Caki2 (cell line): ENCODE results near the gene TAS2R38. TPM values are rescaled to one million over a fixed set of nuclear protein-coding genes. Genes with fewer than 3 reads are reported as not detected.
"Not testable (repeated sequence)": the region's sequence is repeated elsewhere in the genome, so short reads cannot be mapped to it uniquely, and the experiment has no call there.

ENCODE experiments used
- DNase-seq: peaks from one replicate; pipeline ENCODE4 v3.0.0-alpha.2; 2015; ENCODE audit warnings: low read depth
- in situ Hi-C: cut with HindIII; loops from 2 replicates; pipeline ENCODE4 v1.10.0; 2016; ENCODE audit warnings: low sequenced_read_pairs, low pct_unique_long_range_greater_than_20kb, mixed read lengths
- total RNA-seq: library from RNA; depleted of rRNA; stranded (reverse); fragments of >200 nt; shearing (Covaris generic); gene quantifications from 2 replicates; pipeline ENCODE4 v1.2.3, GENCODE V29; 2014; ENCODE audit warnings: low replicate concordance; rRNA removed

TAS2R38 gene
- not detected in 2 replicates for total RNA-seq

DNA sequence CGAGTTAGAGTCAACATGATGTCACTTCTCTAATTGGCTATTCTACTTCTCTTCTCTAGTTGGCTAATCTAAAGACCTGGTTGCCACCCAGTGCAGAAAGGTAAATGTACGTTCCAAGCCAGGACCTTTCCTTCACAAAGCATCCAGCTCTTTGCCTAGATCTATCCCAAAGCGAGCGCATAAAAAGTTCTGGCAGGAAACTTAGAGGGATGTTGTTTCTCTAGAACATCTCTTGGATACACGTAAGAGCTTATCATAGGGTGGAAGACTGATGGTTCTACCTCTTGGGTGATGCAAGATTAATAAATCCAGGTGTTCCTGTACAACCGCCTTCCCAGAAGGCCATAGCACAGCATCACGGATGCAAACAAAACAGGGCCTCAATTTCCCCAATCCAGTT lies at the start of gene TAS2R38:
TAS2R38 (minus strand) TSS at position 101 of the 400 bp plus-strand sequence; CDS start at position 17, 84 bp downstream.
- DNase-seq, result no peak
- in situ Hi-C loops, result no loop called here

GRCh38 chr7:142018154-142018553 lies 44.6 kb upstream of the TAS2R38 start:
- DNase-seq, result no peak
- in situ Hi-C loops, result no loop called here

- in situ Hi-C loops, result no loop called here
- DNase-seq, result no peak
Observed at GRCh38 chr7:142017451-142017850, 43.9 kb upstream of the TAS2R38 start.

DNA sequence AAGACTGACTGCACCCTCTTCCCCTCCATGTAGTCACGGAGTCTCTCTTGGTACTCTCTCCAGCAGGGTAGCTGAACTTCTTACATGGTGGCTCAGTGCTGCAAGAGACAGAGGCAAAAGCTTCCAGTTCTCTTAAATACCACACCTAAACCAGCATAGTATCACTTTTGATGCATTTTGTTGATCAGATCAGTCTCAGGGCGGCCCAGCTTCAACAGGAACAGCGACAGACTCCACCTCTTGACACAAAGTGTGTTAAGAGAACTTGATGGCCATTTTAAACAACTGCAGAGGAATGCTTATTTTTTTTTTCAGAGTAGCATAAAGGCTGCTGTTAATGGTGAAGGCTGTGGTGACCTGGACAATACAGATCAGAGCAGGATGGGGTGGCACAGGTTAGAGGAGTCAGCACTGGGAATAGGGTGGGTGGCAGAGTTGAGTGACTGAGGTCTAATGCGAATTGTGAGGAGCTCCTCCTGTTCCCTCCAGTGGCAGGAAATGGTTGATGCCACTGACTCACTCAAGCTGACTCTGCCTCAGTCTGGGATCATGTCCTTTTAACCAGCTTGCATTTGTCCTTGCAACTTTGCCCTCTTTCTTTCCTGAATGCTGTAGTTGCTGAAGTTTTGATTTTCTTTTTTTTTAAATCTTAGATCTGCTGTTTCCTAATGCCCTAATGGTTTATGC lies 39.4 kb upstream of the TAS2R38 start:
- no peak for DNase-seq
- in situ Hi-C loops, result no loop called here

- no peak for DNase-seq
- in situ Hi-C loops, result no loop called here
Observed at GRCh38 chr7:142010952-142011548, 37.5 kb upstream of the TAS2R38 start.

GRCh38 chr7:142009187-142009586 lies 35.6 kb upstream of the TAS2R38 start:
- in situ Hi-C loops, result no loop called here
- DNase-seq, result no peak

- in situ Hi-C loops, result no loop called here
- DNase-seq, result no peak
Observed at GRCh38 chr7:142006577-142006976, 33.0 kb upstream of the TAS2R38 start.

GRCh38 chr7:142002179-142002578 lies 28.6 kb upstream of the TAS2R38 start:
- no peak for DNase-seq
- in situ Hi-C loops, result no loop called here

DNA sequence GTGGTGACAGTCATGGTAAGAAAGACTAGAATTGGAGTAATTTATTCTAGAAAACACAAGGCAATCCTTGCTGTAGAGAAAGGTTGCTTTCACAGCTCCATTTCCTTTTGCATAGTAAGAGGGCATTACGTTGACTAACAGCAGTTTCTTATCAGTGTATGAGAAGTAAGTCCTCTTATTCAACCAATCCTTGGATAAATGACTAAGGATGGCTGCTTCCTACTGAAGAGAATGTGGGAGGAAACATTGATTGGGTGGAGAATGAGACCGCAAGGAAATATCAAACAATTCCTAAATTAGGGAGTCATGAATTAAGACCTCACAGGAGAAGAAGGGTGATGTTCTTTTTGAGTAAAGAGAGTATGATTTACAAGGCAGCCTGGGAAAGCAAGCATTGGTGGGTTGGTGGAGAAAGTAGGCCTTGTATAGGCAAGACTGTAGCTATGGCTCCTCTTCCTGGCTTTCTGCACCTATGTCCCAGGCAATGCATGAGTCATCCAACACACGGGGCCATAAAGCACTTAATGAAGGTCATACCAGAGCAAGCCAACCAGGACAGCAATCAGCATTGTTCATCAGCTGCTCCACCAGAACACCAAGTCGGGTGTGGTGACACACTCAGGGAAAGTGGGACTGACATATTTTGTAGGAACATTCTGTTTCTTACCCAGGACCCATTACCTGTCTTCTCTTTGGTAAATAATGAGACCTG lies 27.7 kb upstream of the TAS2R38 start:
- DNase-seq, result peak; percentile 59
- in situ Hi-C loops, result no loop called here

DNA sequence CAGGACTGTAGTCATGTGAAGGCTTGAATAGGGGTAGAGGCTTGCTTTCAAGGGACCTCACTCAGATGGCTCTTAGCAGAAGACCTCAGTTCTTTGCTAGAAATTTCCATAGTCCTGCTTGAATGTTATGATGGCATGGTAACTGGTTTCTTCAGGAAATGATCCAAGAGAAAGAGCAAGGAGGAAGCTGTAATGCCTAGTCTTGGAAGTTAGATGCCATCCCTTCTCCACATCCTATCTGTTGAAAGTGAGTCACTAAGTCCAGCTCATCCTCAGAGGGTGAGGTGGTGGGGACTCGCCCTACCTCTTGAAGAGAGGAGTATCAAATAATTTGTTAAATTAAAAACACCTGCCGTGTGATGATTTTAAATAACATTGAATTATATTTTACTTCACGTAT lies 26.7 kb upstream of the TAS2R38 start:
- DNase-seq, result no peak
- in situ Hi-C loops, result no loop called here

GRCh38 chr7:141999058-141999623 lies 25.6 kb upstream of the TAS2R38 start:
- in situ Hi-C loops, result no loop called here
- peak; percentile 26 for DNase-seq

GRCh38 chr7:141993354-141993753 lies 19.8 kb upstream of the TAS2R38 start:
- in situ Hi-C loops, result no loop called here
- DNase-seq, result no peak

GRCh38 chr7:141992688-141993087 lies 19.1 kb upstream of the TAS2R38 start:
- DNase-seq, result no peak
- in situ Hi-C loops, result no loop called here

GRCh38 chr7:141992156-141992555 lies 18.6 kb upstream of the TAS2R38 start:
- no peak for DNase-seq
- in situ Hi-C loops, result no loop called here

DNA sequence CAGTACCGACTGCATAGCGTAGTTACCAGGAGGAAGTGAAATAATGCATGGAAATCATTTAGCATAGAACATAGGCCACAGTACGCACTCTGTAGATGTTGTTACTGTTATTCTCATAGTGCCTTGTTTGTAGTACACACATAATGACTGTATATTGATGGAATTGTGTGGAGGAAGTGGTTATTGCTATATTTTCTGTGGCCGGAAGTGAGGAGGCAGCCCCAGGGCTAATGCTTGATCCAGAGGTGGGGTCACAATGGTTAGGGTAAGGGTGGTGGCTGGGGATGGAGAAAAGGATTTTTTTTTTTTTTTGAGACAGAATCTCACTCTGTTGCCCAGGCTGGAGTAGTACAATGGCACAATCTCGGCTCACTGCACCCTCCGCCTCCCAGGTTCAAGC lies 17.6 kb upstream of the TAS2R38 start:
- no peak for DNase-seq
- in situ Hi-C loops, result no loop called here

GRCh38 chr7:141990011-141990725 lies 16.6 kb upstream of the TAS2R38 start:
- no peak for DNase-seq
- in situ Hi-C loops, result no loop called here

DNA sequence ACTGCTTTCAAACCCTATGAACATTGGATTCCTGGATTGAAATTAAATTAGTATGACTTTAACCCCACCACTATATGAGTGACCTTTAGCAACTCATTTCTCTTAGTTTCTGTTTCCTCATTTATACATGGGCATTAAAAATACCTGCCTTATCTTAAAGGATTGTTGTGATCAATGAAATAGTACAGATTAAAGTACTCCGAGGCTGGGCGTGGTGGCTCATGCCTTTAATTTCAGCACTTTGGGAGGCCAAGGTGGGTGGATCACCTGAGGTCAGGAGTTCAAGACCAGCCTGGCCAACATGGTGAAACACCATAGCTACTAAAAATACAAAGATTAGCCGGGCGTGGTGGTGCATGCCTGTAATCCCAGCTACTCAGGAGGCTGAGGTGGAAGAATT lies 14.2 kb upstream of the TAS2R38 start:
- in situ Hi-C loops, result not testable (repeated sequence)

GRCh38 chr7:141986923-141987322 lies 13.3 kb upstream of the TAS2R38 start:
- DNase-seq, result no peak
- in situ Hi-C loops, result no loop called here

More for the DNA sequence above, 14.2 kb upstream of the TAS2R38 start:
- DNase-seq, result not testable (repeated sequence)
